GM08714 (cell line): ENCODE data around the gene PANX1.

ENCODE experiments used
- H3K4me3 ChIP-seq: fragments of 200-500 bp; sonication (Bioruptor generic); 2 replicates; pipeline ENCODE4 v1.5.1; 2014; ENCODE audit warnings: mild to moderate bottlenecking, low read length, inconsistent platforms
- ZNF274 ChIP-seq: IDR thresholded peaks from 2 replicates; pipeline ENCODE4 v1.6.1; 2012; ENCODE audit warnings: mild to moderate bottlenecking, low read depth, low read length

PANX1 gene

DNA sequence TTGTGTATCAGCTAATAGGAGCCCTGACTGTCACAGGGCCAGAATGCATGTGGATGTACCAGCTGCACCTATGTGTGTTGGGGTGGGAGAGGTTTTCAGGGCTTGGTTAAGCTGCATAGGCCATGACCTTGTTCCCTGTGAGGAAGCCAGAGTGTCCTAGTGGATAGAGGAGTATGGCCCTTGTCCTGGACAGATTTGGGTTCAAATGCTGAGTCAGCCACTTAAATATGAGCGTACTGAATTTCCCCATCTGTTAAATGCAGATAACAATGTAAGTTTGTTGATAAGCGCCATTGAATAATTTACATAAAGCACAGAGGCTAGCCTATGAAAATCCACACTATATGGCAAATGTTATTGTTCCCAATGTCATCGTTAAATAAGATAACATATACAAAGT, 74.4 kb downstream of the PANX1 start:
- H3K4me3 ChIP-seq = no peak overlapping the region

DNA sequence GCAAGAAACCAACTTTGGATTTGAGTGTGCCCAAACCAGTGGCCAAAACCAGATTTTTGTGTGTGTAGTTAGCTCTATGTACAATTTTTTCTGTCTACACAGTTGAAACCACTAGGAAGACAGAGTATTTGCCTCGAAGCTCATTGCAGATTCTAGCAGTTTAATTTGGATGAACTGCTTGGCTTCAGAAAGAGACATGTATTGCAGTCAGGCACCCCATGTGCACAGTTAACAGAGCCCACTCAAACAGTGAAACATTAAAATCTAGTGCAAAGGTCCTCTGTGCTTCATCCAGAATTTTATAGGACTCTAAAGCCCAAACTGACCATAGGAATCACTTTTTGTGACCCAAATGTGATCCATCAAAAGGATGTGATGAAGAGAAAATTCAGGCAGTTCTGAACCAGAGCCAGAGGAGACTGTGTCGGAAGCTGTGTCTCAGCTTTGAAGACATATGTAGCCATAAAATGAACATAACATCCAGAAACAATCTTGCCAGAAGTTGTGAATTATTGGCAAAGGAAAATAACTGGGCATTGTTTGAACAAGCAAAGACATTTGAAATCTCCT, 82.7 kb downstream of the PANX1 start:
- TF ChIP-seq ZNF274 = no peak
- no peak overlapping the region for H3K4me3 ChIP-seq

More for the DNA sequence above, 74.4 kb downstream of the PANX1 start:
- TF ChIP-seq ZNF274 = no peak

DNA sequence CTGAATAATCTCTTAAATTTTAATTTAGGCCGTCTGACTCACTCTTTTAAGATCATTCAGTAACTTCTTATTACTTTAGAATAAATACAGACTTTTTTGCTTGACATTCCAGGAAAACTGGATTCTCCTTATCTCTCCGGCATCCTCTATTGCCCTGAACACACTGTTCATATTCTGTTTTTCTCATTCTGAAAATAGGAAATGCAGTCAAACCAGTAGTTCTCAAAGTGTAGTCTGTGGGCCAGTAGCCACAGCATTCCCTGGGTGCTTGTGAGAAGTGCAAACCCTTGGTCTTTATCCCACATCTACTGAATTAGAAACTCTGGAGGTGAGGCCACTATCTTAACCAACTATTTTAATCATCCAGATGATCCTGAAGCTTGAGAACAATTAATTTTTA, 84.3 kb downstream of the PANX1 start:
- H3K4me3 ChIP-seq = no peak overlapping the region
- TF ChIP-seq ZNF274 = no peak

DNA sequence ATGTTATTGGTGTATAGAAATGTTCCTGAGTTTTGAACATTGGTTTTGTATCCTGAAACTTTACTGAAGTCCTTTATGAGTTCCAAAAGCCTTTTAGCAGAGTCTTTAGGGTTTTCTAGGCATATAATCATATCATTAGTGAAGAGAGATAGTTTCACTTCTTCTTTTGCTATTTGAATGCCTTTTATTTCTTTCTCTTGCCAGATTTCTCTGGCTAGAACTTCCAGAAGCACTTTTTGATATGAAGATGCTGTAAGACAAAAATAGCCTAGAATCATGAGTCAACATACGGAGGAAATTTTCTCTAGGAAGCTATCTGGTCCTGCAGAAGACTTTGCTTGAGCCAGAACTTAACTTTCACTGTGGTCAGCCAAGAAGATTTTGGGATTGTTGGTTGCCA, 89.1 kb downstream of the PANX1 start:
- no peak for TF ChIP-seq ZNF274

DNA sequence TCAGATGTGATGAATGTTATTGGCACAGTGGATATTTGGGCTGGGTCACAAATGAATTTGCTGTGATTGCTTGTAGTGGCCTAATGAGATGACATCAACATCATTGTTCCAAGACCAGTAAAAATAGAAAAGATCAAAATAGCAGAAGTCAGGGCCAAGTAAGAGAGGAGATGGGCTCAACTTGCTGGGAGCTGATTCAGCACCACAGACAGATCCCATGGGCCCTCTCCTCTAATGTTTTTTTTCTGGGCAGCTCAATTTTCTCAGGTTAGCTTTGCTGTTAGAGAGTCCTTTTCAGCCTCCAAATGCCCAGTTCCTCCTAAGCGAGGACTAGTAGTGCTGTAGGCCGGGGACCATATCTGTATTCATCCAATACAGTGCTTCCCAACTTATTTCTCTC, 89.7 kb downstream of the PANX1 start:
- no peak overlapping the region for H3K4me3 ChIP-seq
- TF ChIP-seq ZNF274 = no peak

More for the DNA sequence above, 89.1 kb downstream of the PANX1 start:
- no peak overlapping the region for H3K4me3 ChIP-seq

DNA sequence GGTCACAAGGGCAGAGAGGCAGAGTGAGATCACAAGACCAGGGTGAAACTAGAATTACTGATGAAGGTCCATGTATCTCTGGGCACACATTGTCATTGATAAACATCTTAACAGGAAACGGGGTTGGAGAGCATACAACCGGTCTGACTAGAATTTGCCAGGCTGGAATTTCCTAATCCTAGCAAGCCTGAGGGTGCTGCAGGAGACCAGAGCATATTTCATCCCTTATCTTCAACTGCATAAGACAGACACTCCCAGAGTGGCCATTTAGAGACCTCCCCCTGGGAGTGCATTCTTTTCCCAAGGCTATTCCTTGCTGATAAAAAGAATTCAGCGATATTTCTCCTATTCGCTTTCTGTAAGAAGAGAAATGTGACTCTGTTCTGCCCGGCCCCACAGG, 91.1 kb downstream of the PANX1 start:
- no peak overlapping the region for H3K4me3 ChIP-seq
- TF ChIP-seq ZNF274 = no peak

DNA sequence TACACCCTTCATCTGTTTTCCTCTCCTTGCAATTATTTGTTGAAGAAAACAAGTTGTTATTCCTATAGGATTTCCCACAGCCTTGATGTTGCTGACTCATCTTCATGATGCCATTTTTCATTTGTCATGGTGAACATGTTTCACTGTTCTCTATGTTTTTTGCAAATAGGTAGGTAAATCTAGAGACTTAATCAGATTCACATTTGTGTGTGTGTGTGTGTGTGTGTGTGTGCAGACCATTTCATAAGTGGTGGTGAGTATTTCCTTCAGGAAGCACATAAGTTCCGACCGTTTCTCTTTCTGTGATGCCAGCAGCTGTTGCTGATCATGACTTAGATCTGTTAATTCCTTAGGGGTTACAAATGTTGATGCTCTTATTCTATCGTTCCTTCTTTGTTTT, 95.4 kb downstream of the PANX1 start:
- TF ChIP-seq ZNF274 = no peak

More for the DNA sequence above, 95.4 kb downstream of the PANX1 start:
- H3K4me3 ChIP-seq = no peak overlapping the region
